Stimulated activated memory B cell treated with anti-CD40 and anti-IgM and Interleukin-4, amounts not matched to agents 10 μg/mL and 1 μg/mL and 100 μg/mL, for 72 hours (primary cell): ENCODE results near the gene HEPACAM2.
A peak's percentile ranks its signal among the peaks of the same experiment; 100 is the strongest.

Experiments
- ATAC-seq: fragments of 150-1000 bp; cut with Tn5 transposase; 2 replicates; pipeline ENCODE4 v1.10.0; 2021
- H3K27ac Mint-ChIP-seq: one replicate; pipeline ENCODE4 v1.8.0; 2022; ENCODE audit warnings: mild to moderate bottlenecking, mixed read lengths
- H3K27me3 Mint-ChIP-seq: one replicate; pipeline ENCODE4 v1.8.0; 2022; ENCODE audit warnings: mixed read lengths
- H3K36me3 Mint-ChIP-seq: one replicate; pipeline ENCODE4 v1.8.0; 2022; ENCODE audit warnings: mixed read lengths
- H3K4me1 Mint-ChIP-seq: one replicate; pipeline ENCODE4 v1.8.0; 2022; ENCODE audit warnings: mixed read lengths
- H3K4me3 Mint-ChIP-seq: one replicate; pipeline ENCODE4 v1.8.0; 2022; ENCODE audit warnings: mild to moderate bottlenecking, moderate library complexity, mixed read lengths
- H3K9me3 Mint-ChIP-seq: one replicate; pipeline ENCODE4 v1.8.0; 2022; ENCODE audit warnings: mixed read lengths

HEPACAM2 gene

GRCh38 chr7:93176992-93177580 is 49.2 kb downstream of the HEPACAM2 start:
- Mint-ChIP-seq H3K27me3 (no peaks in the 10 kb centered on the region), H3K4me3 (no peak overlapping the region), H3K27ac (no peak overlapping the region), H3K36me3 (no peaks in the 10 kb centered on the region), H3K9me3 (peaks cover 2% of the 10 kb centered on the region), H3K4me1 (no peaks in the 10 kb centered on the region)
- ATAC-seq: no peak

- no peak overlapping the region for H3K4me3 Mint-ChIP-seq
- no peaks in the 10 kb centered on the region for H3K27me3 Mint-ChIP-seq
- ATAC-seq: no peak
- H3K36me3 Mint-ChIP-seq: peaks cover 4% of the 10 kb centered on the region
- peaks cover 8% of the 10 kb centered on the region for H3K9me3 Mint-ChIP-seq
- H3K4me1 Mint-ChIP-seq: no peaks in the 10 kb centered on the region
- no peak overlapping the region for H3K27ac Mint-ChIP-seq
Measured at GRCh38 chr7:93175219-93175618, 51.0 kb downstream of the HEPACAM2 start.

- no peaks in the 10 kb centered on the region for H3K27me3 Mint-ChIP-seq
- H3K36me3 Mint-ChIP-seq: peaks cover 7% of the 10 kb centered on the region
- no peak overlapping the region for H3K4me3 Mint-ChIP-seq
- no peak for ATAC-seq
- peaks cover 15% of the 10 kb centered on the region for H3K9me3 Mint-ChIP-seq
- H3K4me1 Mint-ChIP-seq: no peaks in the 10 kb centered on the region
- no peak overlapping the region for H3K27ac Mint-ChIP-seq
Measured at GRCh38 chr7:93172683-93173082, 53.6 kb downstream of the HEPACAM2 start.

- peaks cover 15% of the 10 kb centered on the region for H3K36me3 Mint-ChIP-seq
- H3K27me3 Mint-ChIP-seq: no peaks in the 10 kb centered on the region
- no peak overlapping the region for H3K4me3 Mint-ChIP-seq
- H3K27ac Mint-ChIP-seq: no peak overlapping the region
- no peaks in the 10 kb centered on the region for H3K4me1 Mint-ChIP-seq
- no peak for ATAC-seq
- peaks cover 21% of the 10 kb centered on the region for H3K9me3 Mint-ChIP-seq
Measured at GRCh38 chr7:93171606-93172226, 54.6 kb downstream of the HEPACAM2 start.

GRCh38 chr7:93165447-93165846 is 60.8 kb downstream of the HEPACAM2 start:
- peak; percentile 90 for ATAC-seq
- H3K36me3 Mint-ChIP-seq: peaks cover 14% of the 10 kb centered on the region
- H3K4me1 Mint-ChIP-seq: no peaks in the 10 kb centered on the region
- H3K9me3 Mint-ChIP-seq: peaks cover 23% of the 10 kb centered on the region
- peak overlapping the region; percentile 62 for H3K27ac Mint-ChIP-seq
- H3K4me3 Mint-ChIP-seq: no peak overlapping the region
- H3K27me3 Mint-ChIP-seq: no peaks in the 10 kb centered on the region

GRCh38 chr7:93164766-93165165 is 61.5 kb downstream of the HEPACAM2 start:
- H3K36me3 Mint-ChIP-seq: peaks cover 14% of the 10 kb centered on the region
- ATAC-seq: no peak
- no peak overlapping the region for H3K4me3 Mint-ChIP-seq
- H3K27me3 Mint-ChIP-seq: no peaks in the 10 kb centered on the region
- peak overlapping the region; percentile 62 for H3K27ac Mint-ChIP-seq
- H3K4me1 Mint-ChIP-seq: no peaks in the 10 kb centered on the region
- peaks cover 23% of the 10 kb centered on the region for H3K9me3 Mint-ChIP-seq

- ATAC-seq: no peak
- Mint-ChIP-seq H3K9me3 (peaks cover 10% of the 10 kb centered on the region), H3K36me3 (no peaks in the 10 kb centered on the region), H3K4me1 (no peaks in the 10 kb centered on the region), H3K4me3 (no peak overlapping the region), H3K27ac (no peak overlapping the region), H3K27me3 (no peaks in the 10 kb centered on the region)
Measured at GRCh38 chr7:93161181-93161762, 65.0 kb downstream of the HEPACAM2 start.

- no peaks in the 10 kb centered on the region for H3K36me3 Mint-ChIP-seq
- no peak for ATAC-seq
Measured at GRCh38 chr7:93160410-93160809, 65.9 kb downstream of the HEPACAM2 start.

GRCh38 chr7:93159490-93159889 is 66.8 kb downstream of the HEPACAM2 start:
- Mint-ChIP-seq H3K9me3 (peaks cover 10% of the 10 kb centered on the region), H3K36me3 (no peaks in the 10 kb centered on the region), H3K27ac (no peak overlapping the region), H3K4me3 (no peak overlapping the region), H3K27me3 (no peaks in the 10 kb centered on the region), H3K4me1 (no peaks in the 10 kb centered on the region)
- no peak for ATAC-seq

More at GRCh38 chr7:93160410-93160809, 65.9 kb downstream of the HEPACAM2 start:
- Mint-ChIP-seq H3K27ac (no peak overlapping the region), H3K9me3 (peaks cover 10% of the 10 kb centered on the region), H3K4me1 (no peaks in the 10 kb centered on the region), H3K27me3 (no peaks in the 10 kb centered on the region), H3K4me3 (no peak overlapping the region)

- H3K36me3 Mint-ChIP-seq: no peaks in the 10 kb centered on the region
- H3K27ac Mint-ChIP-seq: no peak overlapping the region
- peaks cover 7% of the 10 kb centered on the region for H3K9me3 Mint-ChIP-seq
- no peaks in the 10 kb centered on the region for H3K27me3 Mint-ChIP-seq
- H3K4me3 Mint-ChIP-seq: no peak overlapping the region
- no peak for ATAC-seq
- H3K4me1 Mint-ChIP-seq: no peaks in the 10 kb centered on the region
Measured at GRCh38 chr7:93156884-93157283, 69.4 kb downstream of the HEPACAM2 start.

- ATAC-seq: no peak
- no peak overlapping the region for H3K4me3 Mint-ChIP-seq
- H3K27me3 Mint-ChIP-seq: no peaks in the 10 kb centered on the region
- H3K9me3 Mint-ChIP-seq: no peaks in the 10 kb centered on the region
- H3K27ac Mint-ChIP-seq: peak overlapping the region; percentile 100
- peaks cover 47% of the 10 kb centered on the region for H3K4me1 Mint-ChIP-seq
- H3K36me3 Mint-ChIP-seq: peaks cover 7% of the 10 kb centered on the region
Measured at GRCh38 chr7:93150200-93150835, 76.0 kb downstream of the HEPACAM2 start.

GRCh38 chr7:93148727-93149126 is 77.5 kb downstream of the HEPACAM2 start:
- no peaks in the 10 kb centered on the region for H3K27me3 Mint-ChIP-seq
- peaks cover 47% of the 10 kb centered on the region for H3K4me1 Mint-ChIP-seq
- peaks cover 7% of the 10 kb centered on the region for H3K36me3 Mint-ChIP-seq
- H3K4me3 Mint-ChIP-seq: peak overlapping the region; percentile 79
- ATAC-seq: no peak
- no peaks in the 10 kb centered on the region for H3K9me3 Mint-ChIP-seq
- peak overlapping the region; percentile 100 for H3K27ac Mint-ChIP-seq

- ATAC-seq: peak; percentile 61
- Mint-ChIP-seq H3K9me3 (no peaks in the 10 kb centered on the region), H3K27me3 (no peaks in the 10 kb centered on the region), H3K27ac (peak within 1 kb of the TSS; percentile 100), H3K4me3 (peak within 1 kb of the TSS; percentile 80), H3K4me1 (peaks cover 47% of the 10 kb centered on the region), H3K36me3 (peaks cover 13% of the 10 kb centered on the region)
Measured at GRCh38 chr7:93148144-93148543, 78.1 kb downstream of the HEPACAM2 start, which contains the start of gene SAMD9L. TSS of gene SAMD9L (minus strand) at chr7:93148385. CDS start at chr7:93135971, 12,414 bp downstream.

GRCh38 chr7:93147363-93147762 is 78.9 kb downstream of the HEPACAM2 start:
- H3K27me3 Mint-ChIP-seq: no peaks in the 10 kb centered on the region
- peaks cover 18% of the 10 kb centered on the region for H3K36me3 Mint-ChIP-seq
- ATAC-seq: peak; percentile 83
- H3K4me3 Mint-ChIP-seq: peak overlapping the region; percentile 80
- H3K4me1 Mint-ChIP-seq: peaks cover 47% of the 10 kb centered on the region
- H3K9me3 Mint-ChIP-seq: no peaks in the 10 kb centered on the region
- H3K27ac Mint-ChIP-seq: peak overlapping the region; percentile 100

- no peaks in the 10 kb centered on the region for H3K27me3 Mint-ChIP-seq
- peak overlapping the region; percentile 100 for H3K27ac Mint-ChIP-seq
- H3K4me3 Mint-ChIP-seq: peak overlapping the region; percentile 80
- H3K36me3 Mint-ChIP-seq: peaks cover 18% of the 10 kb centered on the region
- no peaks in the 10 kb centered on the region for H3K9me3 Mint-ChIP-seq
- peaks cover 47% of the 10 kb centered on the region for H3K4me1 Mint-ChIP-seq
- peak; percentile 66 for ATAC-seq
Measured at GRCh38 chr7:93146472-93147141, 79.7 kb downstream of the HEPACAM2 start.
